HG03378 (cell line): Measurements from ENCODE around the gene SSTR5.
"Not testable (repeated sequence)": the region's sequence is repeated elsewhere in the genome, so short reads cannot be mapped to it uniquely, and the experiment has no call there.

Experiments used
- ATAC-seq: cut with Tn5 transposase; IDR thresholded peaks from one replicate; pipeline ENCODE4 v1.9.1; 2021; ENCODE audit warnings: mild to moderate bottlenecking, moderate library complexity; ENCODE audit not compliant: unreplicated experiment

Gene SSTR5

GRCh38 chr16:1071561-1072225, 854 bp upstream of the SSTR5 start:
- ATAC-seq: no peak

GRCh38 chr16:1073262-1073558, 663 bp downstream of the SSTR5 start:
- ATAC-seq: no peak

DNA sequence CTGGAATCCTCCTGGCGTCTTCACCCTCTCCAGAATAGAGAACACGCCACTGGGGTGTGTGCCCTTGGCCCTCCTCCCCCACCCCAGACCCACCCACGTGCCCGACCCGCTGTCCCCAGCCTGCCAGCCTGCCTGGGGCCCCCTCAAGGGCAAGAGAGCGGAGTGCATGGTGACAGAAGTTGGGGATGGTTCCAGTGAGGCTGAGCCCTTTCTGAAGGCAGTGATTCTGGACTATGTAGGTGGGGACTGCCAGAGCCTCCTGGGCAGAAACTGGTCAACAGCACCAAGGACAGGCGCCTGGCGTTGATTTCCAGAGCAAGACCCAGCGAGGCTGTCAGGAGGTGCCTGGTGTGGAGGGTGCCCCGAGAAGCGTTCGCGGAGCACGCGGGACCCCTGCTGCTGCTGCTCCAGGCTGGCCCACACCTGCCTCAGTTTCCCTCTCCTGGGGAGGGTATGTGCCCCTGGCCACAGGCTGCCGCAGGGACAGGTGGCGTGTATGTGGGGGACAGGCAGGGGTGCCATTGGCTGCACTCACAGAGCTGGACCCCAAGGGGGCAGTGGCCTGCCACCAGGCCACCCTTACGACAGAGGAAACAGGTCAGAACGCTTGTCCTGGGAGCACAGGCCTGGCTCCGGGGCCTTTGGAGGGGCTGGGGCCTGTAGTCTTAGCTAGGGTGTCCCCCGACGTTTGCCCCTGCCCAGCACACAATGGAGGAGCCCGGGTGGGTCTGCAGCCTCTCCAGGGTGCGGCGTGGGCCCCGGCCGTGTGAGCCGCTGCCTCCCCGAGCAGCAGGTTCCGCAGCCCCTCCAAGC, 1.2 kb downstream of the SSTR5 start:
- no peak for ATAC-seq

GRCh38 chr16:1074379-1074649, 1.8 kb downstream of the SSTR5 start:
- ATAC-seq: no peak

DNA sequence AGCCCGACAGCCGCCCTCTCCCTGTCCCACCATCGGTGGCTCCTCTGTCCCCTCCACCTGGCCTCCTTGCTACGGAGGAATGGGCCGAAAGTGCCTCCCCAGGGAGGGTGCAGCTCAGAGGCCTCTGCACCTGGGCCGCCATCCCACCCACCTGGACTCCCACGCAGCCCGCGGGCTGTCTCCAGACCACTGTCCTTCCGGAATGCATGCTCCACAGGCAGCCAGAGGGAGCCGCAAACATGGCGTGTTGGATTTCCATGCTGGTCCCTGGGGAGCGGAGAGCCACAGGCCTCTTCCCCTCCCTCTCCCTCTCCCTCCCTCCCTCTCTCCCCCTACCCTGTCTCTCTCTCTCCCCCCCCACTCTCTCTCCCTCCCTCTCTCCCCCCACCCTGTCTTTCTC, 3.0 kb downstream of the SSTR5 start:
- no peak for ATAC-seq

DNA sequence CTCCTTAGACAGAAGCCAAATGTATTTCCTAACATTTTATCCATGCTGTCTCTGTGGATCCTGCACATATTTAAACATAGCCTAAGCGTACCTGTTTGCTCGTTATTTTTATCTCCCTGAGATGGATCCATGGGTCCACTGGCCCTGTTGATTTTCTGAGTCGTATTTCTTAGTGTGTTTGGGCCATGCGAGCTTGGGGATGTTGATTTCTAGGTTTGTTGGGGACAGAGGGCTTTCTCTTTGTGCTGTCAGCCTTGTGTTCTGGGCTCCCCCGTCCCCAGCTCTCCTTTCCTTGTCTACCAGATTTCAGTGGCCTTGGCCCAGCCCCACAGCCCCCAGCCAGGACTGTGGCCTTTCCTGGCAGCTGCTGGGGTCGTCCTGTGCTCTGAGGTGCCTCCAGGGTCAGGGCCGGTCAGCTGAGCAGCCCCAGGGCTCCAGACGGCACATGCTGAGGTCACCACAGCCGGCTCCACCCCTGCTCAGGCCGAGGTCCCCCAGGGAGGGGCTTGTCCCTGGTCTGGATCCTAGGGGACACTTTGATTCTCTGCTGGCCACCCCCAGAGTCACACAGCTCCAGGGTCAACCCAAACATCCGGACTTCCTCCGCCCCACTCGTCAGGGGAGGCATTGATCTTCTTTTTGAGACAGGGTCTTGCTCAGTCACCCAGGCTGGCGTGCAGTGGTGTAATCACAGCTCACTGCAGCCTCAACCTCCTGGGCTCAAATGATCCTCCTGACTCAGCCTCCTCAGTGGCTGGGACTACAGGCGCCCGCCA, 4.4 kb downstream of the SSTR5 start:
- no peak for ATAC-seq

DNA sequence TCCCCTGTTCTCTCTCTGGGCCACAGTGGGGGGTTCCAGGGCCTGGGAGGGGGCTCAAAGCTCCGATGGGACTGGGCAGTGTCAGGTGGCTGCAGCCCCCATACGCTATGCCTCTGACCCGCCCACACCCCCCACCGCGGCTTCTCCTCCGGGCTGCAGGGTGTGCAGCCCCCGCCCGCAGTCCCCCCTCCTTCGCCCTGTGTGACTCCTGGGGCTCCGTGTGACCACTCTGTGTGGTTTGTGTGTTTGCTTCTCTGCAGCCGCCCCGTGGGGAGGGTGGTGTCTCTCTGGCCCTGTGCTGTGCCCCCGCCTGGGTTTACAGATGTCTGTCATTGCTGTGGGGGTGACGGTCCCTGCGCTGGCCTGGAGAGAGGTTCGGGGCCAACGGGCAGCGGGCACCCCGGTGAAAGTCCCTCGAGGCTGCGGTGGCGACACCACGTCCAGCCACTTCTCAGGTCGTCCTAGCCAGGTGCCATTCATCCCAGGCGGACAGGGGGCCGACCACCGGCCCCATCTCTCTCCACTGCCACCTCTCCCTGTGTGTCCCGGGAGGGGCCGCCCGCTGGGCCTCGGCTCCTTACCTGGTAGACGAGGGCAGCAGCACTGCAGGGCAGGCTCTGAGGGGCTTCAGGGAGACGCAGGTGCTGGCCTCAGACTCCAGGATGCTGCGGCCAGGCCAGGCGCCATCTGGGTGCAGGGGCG, 5.5 kb downstream of the SSTR5 start:
- no peak for ATAC-seq

DNA sequence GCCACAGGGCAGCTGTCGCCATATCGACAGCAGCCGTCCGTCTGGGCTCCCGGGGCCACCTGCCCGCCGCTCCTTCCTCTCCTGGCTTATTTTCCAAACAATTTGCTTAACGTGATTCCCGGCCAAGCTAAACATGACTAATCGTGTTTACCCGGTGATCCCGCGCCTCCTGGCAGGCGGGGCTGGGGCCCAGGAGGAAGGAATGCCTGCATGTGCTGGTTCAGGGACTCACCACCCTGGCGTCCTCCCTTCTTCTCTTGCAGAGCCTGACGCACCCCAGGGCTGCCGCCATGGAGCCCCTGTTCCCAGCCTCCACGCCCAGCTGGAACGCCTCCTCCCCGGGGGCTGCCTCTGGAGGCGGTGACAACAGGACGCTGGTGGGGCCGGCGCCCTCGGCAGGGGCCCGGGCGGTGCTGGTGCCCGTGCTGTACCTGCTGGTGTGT, 6.1 kb downstream of the SSTR5 start:
- no peak for ATAC-seq

DNA sequence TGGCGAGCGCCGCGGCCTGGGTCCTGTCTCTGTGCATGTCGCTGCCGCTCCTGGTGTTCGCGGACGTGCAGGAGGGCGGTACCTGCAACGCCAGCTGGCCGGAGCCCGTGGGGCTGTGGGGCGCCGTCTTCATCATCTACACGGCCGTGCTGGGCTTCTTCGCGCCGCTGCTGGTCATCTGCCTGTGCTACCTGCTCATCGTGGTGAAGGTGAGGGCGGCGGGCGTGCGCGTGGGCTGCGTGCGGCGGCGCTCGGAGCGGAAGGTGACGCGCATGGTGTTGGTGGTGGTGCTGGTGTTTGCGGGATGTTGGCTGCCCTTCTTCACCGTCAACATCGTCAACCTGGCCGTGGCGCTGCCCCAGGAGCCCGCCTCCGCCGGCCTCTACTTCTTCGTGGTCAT, 6.8 kb downstream of the SSTR5 start:
- no peak for ATAC-seq

DNA sequence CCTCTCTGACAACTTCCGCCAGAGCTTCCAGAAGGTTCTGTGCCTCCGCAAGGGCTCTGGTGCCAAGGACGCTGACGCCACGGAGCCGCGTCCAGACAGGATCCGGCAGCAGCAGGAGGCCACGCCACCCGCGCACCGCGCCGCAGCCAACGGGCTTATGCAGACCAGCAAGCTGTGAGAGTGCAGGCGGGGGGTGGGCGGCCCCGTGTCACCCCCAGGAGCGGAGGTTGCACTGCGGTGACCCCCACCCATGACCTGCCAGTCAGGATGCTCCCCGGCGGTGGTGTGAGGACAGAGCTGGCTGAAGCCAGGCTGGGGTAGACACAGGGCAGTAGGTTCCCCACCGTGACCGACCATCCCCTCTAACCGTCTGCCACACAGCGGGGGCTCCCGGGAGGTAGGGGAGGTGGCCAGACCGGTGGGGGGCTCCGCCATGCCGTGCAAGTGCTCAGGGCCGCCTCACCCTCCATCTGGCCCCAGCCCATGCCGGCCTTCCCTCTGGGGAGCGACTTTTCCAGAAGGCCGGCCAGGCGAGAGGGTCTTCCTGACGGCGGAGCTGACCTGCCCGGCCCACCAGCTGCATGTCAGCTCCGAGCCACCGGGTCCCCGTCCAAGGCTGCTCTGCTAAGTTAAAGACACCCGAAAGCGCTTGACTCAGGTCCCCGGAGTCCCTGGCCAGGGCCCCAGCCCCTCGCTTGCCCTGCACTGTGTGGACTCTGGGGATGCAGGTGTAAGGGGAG, 7.4 kb downstream of the SSTR5 start:
- no peak for ATAC-seq

DNA sequence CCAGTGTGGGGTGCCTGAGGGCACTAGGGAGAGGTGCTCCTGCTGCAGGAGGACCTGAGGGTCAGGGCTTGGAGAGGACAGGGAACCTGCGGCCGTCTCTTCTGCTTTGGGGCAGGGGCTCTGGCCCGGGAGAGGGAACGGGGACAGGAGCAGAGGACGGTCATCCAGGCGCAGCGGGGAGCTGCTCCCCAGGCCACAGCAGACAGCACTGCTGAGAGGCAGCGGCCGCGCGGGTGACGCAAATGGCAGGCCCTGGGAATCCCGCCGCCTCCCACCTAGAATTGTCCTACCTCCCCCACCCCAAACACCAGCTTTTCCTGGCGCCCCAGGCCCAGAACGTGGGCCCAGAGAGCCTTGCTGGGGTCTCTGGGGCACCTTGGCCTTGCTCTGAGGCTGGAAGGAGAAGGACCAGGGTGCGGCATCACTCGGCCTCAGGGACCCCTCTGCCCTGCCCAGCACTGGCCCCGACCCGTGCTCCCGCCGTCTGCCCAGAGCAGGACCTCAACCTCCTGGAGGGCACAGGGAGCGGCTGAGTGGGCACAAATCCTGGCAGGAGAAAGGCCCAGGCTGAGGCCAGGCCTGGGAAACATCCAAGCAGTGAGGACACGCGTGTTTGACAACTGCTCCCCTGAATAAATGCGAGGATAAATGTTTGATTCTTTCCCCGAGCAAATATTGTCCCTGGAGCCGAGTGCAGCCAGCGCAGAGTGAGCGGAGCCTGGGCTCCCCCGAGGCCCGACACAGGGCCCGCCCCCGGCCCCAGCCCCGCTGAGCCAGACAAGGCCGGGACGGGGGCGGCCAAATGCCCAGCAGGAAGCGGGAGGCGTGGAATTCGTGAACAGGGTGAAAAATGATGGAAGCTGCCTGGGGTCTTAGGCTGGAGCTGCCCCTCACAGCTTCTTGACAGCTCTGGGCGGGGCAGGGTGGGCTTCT, 8.5 kb downstream of the SSTR5 start:
- no peak for ATAC-seq

DNA sequence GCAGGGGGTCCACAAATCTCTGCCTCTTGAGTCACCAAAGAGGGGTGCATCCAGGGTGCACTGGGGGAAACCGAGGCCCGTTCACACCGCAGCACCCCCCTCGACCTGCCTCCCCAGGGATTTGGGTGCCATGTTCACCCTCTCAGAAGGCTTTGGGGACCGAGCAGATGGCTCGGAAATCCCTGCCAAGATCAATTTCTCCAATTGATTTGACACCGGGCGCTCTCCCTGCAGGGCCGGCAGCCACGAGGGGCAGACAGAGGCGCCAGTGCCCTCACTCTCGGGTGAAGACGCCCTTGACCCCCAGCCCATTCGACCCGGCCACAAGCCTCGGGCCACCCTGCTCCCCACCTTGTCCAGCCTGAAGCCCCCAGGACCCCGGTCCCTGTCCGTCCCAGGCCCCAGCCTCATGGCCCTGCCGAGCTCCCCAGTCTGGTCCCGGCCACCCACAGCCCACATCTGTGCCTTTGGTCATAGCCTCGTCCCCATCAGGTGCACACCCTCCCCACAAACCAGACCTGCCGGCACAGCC, 9.3 kb downstream of the SSTR5 start:
- ATAC-seq: no peak

DNA sequence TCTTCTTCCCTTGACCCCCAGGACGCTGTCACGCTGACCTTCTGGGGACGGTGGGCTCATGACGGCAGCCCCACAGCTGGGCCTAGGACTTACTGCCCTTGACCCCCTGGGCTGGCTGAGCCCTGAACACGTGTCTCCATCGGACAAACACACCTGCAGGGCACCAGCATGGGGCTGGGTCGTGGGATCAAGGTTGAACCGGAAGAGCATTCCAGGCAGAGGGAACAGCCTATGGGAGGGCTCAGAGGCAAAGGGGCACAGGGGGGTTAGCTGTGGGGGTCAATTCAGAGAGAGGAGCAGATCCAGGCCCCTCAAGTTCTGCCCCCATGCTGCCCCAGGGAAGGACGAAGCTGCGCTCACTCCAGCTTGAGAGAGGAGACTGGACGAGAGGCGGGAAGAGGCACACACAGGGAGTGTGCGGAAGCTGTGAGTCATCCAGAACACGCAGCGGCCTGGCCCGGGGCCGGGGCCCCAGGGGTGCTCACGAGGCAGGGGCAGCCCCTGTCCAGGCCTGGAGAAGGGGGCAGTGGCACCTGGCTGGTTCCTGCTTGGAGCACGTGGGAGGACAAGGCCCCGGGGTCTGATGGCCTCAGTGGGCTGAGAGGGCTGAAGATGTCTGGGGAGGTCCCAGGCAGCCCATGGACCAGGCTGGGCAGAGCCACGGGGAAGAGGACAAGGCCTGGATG, 9.9 kb downstream of the SSTR5 start:
- ATAC-seq: no peak

- no peak for ATAC-seq
Observed at GRCh38 chr16:1082952-1083675, 10.6 kb downstream of the SSTR5 start.

DNA sequence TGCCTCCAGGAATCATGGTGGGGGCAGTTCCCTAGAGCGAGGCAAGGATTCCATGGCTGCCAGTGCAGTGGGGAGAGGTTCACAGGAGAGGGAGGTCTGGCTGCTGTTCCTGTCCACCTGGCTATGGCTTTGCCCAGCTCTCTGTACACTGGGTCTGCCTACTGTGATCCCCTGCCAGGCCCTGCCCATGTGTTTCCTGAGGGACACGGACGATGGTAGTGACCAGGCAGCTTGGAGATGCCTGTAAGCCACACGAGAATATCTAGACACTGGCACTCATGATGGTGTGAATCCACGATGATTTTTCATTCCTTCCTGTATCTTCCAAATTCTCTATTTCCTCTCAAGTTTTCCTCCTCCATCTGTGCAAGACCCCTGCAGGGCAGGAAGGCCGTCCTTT, 12.4 kb downstream of the SSTR5 start:
- ATAC-seq: no peak

DNA sequence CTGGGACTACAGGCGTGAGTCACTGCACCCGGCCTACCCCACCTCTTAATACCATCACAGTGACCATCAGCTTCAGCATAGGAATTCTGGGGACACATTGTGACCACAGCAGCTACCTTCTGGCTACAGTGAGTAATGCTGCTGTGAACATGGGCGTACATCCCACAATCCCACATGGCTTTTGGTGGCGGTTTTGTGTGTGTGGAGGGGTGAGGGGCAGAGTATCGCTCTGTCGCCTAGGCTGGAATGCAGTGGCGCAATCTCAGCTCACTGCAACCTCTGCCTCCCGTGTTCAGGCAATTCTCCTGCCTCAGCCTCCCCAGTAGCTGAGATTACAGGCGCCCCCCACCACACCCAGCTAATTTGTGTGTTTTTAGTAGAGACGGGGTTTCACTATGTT, 13.9 kb downstream of the SSTR5 start:
- ATAC-seq: not testable (repeated sequence)

GRCh38 chr16:1088295-1089170, 16.0 kb downstream of the SSTR5 start:
- ATAC-seq: no peak
